GM20000 (cell line): ENCODE measurements around the gene LUM.

Source experiments
- DNase-seq: peaks from one replicate; pipeline ENCODE4 v3.0.0; 2012; ENCODE audit warnings: low spot score
- CTCF ChIP-seq: IDR thresholded peaks from 2 replicates; pipeline ENCODE4 v1.5.1; 2012; ENCODE audit warnings: mild to moderate bottlenecking, control low read depth; ENCODE audit errors: extremely low read depth, missing control alignments

The LUM gene

GRCh38 chr12:91058786-91059185 is 52.5 kb downstream of the LUM start:
- no peak for TF ChIP-seq CTCF
- no peak for DNase-seq

- no peak for TF ChIP-seq CTCF
- DNase-seq, result no peak
Measured at GRCh38 chr12:91057368-91058165, 53.7 kb downstream of the LUM start, which contains the start of gene KERA. Gene KERA (minus strand): TSS chr12:91058024. CDS start chr12:91056281, 1,743 bp downstream.

GRCh38 chr12:91056488-91056887 is 54.8 kb downstream of the LUM start:
- DNase-seq, result no peak
- TF ChIP-seq CTCF, result no peak

GRCh38 chr12:91055976-91056375 is 55.3 kb downstream of the LUM start:
- DNase-seq, result no peak
- no peak for TF ChIP-seq CTCF

- DNase-seq, result no peak
- no peak for TF ChIP-seq CTCF
Measured at GRCh38 chr12:91053951-91054715, 57.2 kb downstream of the LUM start.
